Measurements from ENCODE around the gene FBRSL1. TPM values are rescaled to one million over a fixed set of nuclear protein-coding genes. Genes with fewer than 3 reads are reported as not detected.

The FBRSL1 gene
- total RNA-seq, 1 donor from 2014 or later, result 43.8 TPM

DNA sequence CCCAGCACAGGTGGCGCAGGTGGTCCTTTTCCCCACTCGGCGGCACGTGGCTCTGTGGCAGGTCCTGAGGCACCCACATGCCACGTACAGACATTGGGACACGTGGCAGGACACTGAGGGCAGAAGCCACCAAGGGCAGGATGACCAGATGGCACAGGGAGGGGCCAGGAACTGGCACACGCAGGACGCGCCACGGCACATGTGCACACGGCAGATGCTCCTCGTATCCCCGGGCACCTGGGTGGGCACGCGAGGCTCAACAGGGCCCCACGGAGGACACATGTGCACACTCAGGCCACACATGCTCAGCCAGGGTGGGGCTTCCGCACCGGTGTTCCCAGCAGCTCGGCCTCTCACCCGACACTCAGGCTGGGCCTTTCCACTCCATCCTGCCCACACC is 52.0 kb downstream of the FBRSL1 start:
- Histone ChIP-seq H3K36me3 (ENCODE audit: insufficient read depth, low read length) (no peaks in the 10 kb centered on the region), H3K4me3 (ENCODE audit: insufficient read depth, low read depth, low read length) (no peak overlapping the region), H3K79me2 (ENCODE audit: insufficient read depth, low read length) (no peaks in the 10 kb centered on the region), H3K27me3 (ENCODE audit: insufficient read depth, low read length) (no peaks in the 10 kb centered on the region), H3K9ac (ENCODE audit: low read length) (no peak overlapping the region), H3K4me2 (ENCODE audit: low read length) (no peak overlapping the region), H2AFZ (ENCODE audit: low read depth, low read length) (no peak overlapping the region), H3K4me1 (ENCODE audit: insufficient read depth, low read length) (no peaks in the 10 kb centered on the region), H3K27ac (ENCODE audit: low read depth, low read length) (no peak overlapping the region), H3K9me3 (ENCODE audit: insufficient read depth, low read depth, low read length) (no peaks in the 10 kb centered on the region), H4K20me1 (ENCODE audit: insufficient read depth, low read length) (peaks cover 54% of the 10 kb centered on the region)
- Mint-ChIP-seq H3K4me1 (ENCODE audit: low read depth, unreplicated experiment) (peaks cover 2% of the 10 kb centered on the region), H3K27me3 (ENCODE audit: low read depth, unreplicated experiment) (peaks cover 13% of the 10 kb centered on the region), H3K36me3 (ENCODE audit: low read depth, unreplicated experiment) (peaks cover 10% of the 10 kb centered on the region), H3K4me3 (ENCODE audit: unreplicated experiment) (no peak overlapping the region), H3K27ac (ENCODE audit: unreplicated experiment) (no peak overlapping the region), H3K9me3 (ENCODE audit: unreplicated experiment) (peaks cover 3% of the 10 kb centered on the region)
- no peak for TF ChIP-seq CTCF (IDR thresholded peaks at IDR 0.05; ENCODE audit: insufficient read depth, low read depth, low read length)
- TF ChIP-seq EZH2 (IDR thresholded peaks at IDR 0.05; ENCODE audit: insufficient read depth, low read length), result no peak
- DNase-seq (ENCODE audit: low read depth) (no peak), FAIRE-seq (no peak)

DNA sequence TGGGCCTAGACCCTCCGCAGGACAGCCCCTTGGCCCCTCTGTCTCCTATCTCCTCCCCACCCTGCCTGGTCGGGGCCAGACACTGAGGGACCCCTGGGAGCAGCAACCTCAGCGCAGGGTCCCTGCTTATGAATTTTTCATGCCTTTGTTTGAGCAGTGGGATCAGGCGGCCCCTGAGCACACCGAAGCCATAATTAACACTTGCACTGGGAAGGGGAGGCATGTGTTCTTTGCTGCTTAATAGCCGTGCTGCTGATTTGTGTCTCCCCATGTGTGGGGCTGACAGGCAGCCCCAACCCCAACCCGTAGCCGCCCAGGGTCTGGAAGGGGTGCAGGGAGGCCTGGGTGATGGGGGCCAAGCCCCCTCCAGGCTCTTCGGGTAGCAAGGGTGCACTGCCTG is 52.7 kb downstream of the FBRSL1 start:
- H3K79me2 ChIP-seq (ENCODE audit: insufficient read depth, low read length), result no peaks in the 10 kb centered on the region
- peaks cover 13% of the 10 kb centered on the region for H3K27me3 Mint-ChIP-seq (ENCODE audit: low read depth, unreplicated experiment)
- peaks cover 2% of the 10 kb centered on the region for H3K4me1 Mint-ChIP-seq (ENCODE audit: low read depth, unreplicated experiment)
- H3K4me2 ChIP-seq (ENCODE audit: low read length), result no peak overlapping the region
- H3K9me3 ChIP-seq (ENCODE audit: insufficient read depth, low read depth, low read length), result no peaks in the 10 kb centered on the region
- H3K4me3 Mint-ChIP-seq (ENCODE audit: unreplicated experiment), result no peak overlapping the region
- peaks cover 3% of the 10 kb centered on the region for H3K9me3 Mint-ChIP-seq (ENCODE audit: unreplicated experiment)
- H3K36me3 Mint-ChIP-seq (ENCODE audit: low read depth, unreplicated experiment), result peaks cover 8% of the 10 kb centered on the region
- H4K20me1 ChIP-seq (ENCODE audit: insufficient read depth, low read length), result peaks cover 54% of the 10 kb centered on the region
- H3K27ac ChIP-seq (ENCODE audit: low read depth, low read length), result no peak overlapping the region
- no peak overlapping the region for H2AFZ ChIP-seq (ENCODE audit: low read depth, low read length)
- H3K9ac ChIP-seq (ENCODE audit: low read length), result no peak overlapping the region
- FAIRE-seq (no peak), DNase-seq (ENCODE audit: low read depth) (no peak)
- TF ChIP-seq CTCF (IDR thresholded peaks at IDR 0.05; ENCODE audit: insufficient read depth, low read depth, low read length) (no peak), EZH2 (IDR thresholded peaks at IDR 0.05; ENCODE audit: insufficient read depth, low read length) (no peak)
- H3K4me3 ChIP-seq (ENCODE audit: insufficient read depth, low read depth, low read length), result no peak overlapping the region
- H3K27me3 ChIP-seq (ENCODE audit: insufficient read depth, low read length), result no peaks in the 10 kb centered on the region
- no peaks in the 10 kb centered on the region for H3K4me1 ChIP-seq (ENCODE audit: insufficient read depth, low read length)
- H3K36me3 ChIP-seq (ENCODE audit: insufficient read depth, low read length), result no peaks in the 10 kb centered on the region
- no peak overlapping the region for H3K27ac Mint-ChIP-seq (ENCODE audit: unreplicated experiment)

DNA sequence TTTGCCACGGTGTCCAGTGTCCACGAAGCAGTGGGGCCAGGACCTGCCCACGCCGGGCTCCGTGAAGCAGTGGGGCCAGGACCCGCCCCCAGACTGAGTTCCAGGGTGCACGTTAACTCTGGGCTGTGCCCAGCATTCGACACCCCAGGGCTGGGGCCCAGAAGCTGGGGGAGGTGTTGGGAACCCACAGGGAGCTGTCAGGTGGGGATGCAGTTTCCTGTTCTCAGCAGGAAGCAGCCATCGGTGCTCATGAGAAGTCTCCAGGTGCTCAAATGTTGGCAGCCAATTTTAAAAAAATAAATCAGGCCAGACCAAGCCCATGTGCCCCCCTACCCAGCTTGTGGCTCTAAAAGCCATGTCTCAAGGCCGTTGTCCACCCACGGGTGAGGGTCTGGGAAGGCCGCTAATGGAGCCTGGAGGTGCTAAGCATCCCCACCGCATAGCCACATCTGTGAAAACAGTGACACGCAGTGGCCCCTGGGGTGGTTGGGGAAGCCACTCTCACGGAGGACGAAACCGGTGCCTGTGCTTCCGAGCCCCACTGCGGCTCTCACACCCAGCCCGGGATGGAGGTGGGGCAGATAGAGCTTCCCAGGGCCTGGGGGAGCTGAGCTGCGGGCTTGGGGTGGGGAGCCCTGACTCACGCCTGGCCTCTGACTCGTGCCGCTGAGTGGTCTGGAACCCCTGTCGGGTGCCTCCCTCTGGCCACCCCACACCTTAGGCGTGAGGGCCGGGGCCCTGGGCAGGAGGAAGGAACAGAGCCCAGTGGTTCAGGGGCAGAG is 53.5 kb downstream of the FBRSL1 start:
- Histone ChIP-seq H3K27me3 (ENCODE audit: insufficient read depth, low read length) (no peaks in the 10 kb centered on the region), H3K27ac (ENCODE audit: low read depth, low read length) (no peak overlapping the region), H3K9ac (ENCODE audit: low read length) (no peak overlapping the region), H3K4me3 (ENCODE audit: insufficient read depth, low read depth, low read length) (no peak overlapping the region), H3K4me2 (ENCODE audit: low read length) (no peak overlapping the region), H3K79me2 (ENCODE audit: insufficient read depth, low read length) (no peaks in the 10 kb centered on the region), H3K4me1 (ENCODE audit: insufficient read depth, low read length) (no peaks in the 10 kb centered on the region), H4K20me1 (ENCODE audit: insufficient read depth, low read length) (peaks cover 51% of the 10 kb centered on the region), H3K9me3 (ENCODE audit: insufficient read depth, low read depth, low read length) (no peaks in the 10 kb centered on the region), H3K36me3 (ENCODE audit: insufficient read depth, low read length) (no peaks in the 10 kb centered on the region), H2AFZ (ENCODE audit: low read depth, low read length) (no peak overlapping the region)
- Mint-ChIP-seq H3K9me3 (ENCODE audit: unreplicated experiment) (peaks cover 3% of the 10 kb centered on the region), H3K27ac (ENCODE audit: unreplicated experiment) (no peak overlapping the region), H3K27me3 (ENCODE audit: low read depth, unreplicated experiment) (peaks cover 13% of the 10 kb centered on the region), H3K4me3 (ENCODE audit: unreplicated experiment) (no peak overlapping the region), H3K36me3 (ENCODE audit: low read depth, unreplicated experiment) (peaks cover 7% of the 10 kb centered on the region), H3K4me1 (ENCODE audit: low read depth, unreplicated experiment) (peaks cover 2% of the 10 kb centered on the region)
- DNase-seq (ENCODE audit: low read depth), result no peak
- no peak for FAIRE-seq
- no peak for TF ChIP-seq EZH2 (IDR thresholded peaks at IDR 0.05; ENCODE audit: insufficient read depth, low read length)
- no peak for TF ChIP-seq CTCF (IDR thresholded peaks at IDR 0.05; ENCODE audit: insufficient read depth, low read depth, low read length)

All from astrocyte (in vitro differentiated cells and primary cell).